Measurements from ENCODE around the gene ZNF320. TPM values are rescaled to one million over a fixed set of nuclear protein-coding genes. Genes with fewer than 3 reads are reported as not detected.
"Not testable (repeated sequence)": the region's sequence is repeated elsewhere in the genome, so short reads cannot be mapped to it uniquely, and the experiment has no call there.

ZNF320 gene
- total RNA-seq, 1 experiment from 2014 or later = 4.9 TPM

DNA sequence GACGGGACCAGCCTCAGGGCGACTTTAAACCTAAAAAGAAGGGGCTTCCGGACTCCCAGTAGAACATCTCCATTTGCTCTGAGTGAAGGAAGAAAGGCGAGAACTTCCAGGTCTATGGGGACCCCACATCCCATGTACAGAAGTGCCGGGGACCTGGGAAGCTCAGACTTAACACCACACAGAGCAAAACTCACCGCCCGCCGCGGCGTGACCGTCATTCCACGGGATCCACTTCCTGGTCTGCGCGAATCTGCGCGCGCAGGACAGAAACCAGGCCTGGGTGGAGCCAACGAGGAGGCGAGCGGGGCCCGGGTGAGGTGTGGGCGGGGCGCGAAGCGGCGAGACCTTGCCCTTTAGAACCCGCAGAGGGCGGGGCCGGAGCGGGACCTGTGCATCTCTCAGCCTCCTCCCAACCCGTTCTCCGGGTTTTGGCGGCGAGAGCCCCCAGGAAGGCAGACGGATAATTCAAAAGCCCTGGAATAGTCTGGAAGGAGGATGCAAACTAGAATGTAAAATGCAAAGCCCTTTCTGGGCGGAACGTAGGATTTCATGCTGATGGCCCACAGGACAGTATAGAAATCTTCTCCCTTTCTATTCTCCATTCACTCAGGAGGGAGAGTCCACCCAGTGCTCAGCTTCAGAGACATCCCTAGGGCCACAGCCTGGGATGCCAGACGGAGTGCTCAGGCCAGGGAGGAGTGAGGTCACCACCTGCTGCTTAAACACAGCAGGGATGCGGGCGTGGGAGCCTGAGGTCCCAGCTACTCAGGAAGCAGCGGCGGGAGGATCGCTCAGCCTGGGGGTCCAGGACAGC, 39.9 kb downstream of the ZNF320 start, which contains the start of gene ZNF468:
TSS of gene ZNF468 (minus strand) at position 242 of the 814 bp plus-strand sequence. CDS start 3,347 bp downstream, outside the sequence.
- in situ Hi-C loops (cut with HindIII; ENCODE audit: low pct_unique_long_range_greater_than_20kb, low sequenced_read_pairs) = not testable (repeated sequence)
- peak; percentile 53 for DNase-seq (ENCODE audit: low read depth, low spot score)

DNA sequence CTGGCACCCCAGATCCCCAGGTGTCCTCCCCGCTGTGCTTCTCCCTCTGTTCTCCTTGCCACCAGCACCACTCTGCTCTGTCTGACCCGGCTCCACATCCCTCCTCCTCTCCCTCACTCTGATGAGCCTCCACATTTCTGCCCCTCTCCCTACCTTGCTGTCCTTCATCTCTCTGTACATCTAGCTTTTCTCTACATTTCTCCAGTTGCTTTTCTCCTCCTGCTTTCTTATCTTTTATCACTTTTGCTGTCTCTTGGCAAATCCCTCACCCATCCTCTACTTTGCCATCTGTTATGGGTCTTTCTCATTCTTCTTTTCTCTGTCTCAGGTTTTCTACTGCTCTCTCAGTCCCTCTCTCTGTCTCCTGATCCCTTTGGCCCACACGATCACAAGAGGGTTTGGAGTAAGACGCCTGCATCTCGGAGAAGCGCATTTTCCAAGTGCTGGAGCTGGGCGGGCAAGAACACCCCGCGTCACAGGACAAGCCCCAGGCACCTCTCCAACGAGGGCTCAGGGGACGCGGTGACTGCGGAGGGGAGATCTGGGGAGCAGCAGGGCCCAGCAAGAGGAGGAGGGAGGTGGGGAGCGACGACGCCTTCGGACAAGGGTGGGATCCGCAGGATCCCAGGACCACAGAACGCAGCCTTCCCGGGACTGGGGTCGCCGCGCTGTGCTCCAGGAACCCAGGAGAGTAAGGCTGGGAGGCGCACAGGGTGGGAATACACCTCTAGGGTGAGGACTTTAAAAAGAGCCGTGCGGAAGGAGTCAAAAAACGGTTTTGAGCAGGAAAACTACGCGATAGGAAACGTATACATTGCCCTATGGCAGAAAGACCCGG, 40.7 kb downstream of the ZNF320 start:
- in situ Hi-C loops (cut with HindIII; ENCODE audit: low pct_unique_long_range_greater_than_20kb, low sequenced_read_pairs); DNase-seq (ENCODE audit: low read depth, low spot score): not testable (repeated sequence)

Small RNA genes lying within 50 kb of the gene (small RNA-seq; reads per million reads assigned to genes)
- 0 to 0.04 reads per million in 2 experiments for gene ZNF320

Other genes with a start within 250 kb of the ZNF320 start
- 4.5 and 4.9 TPM in 2 replicates for gene ZNF611, start 162.6 kb downstream of the ZNF320 start, total RNA-seq (2014; rRNA removed; shearing (Covaris generic))
- 3.0 and 4.0 TPM in 2 replicates for gene ZNF600, start 110.8 kb downstream of the ZNF320 start, total RNA-seq (2014; rRNA removed; shearing (Covaris generic))
- gene ZNF28, start 76.0 kb downstream of the ZNF320 start, total RNA-seq (2014; rRNA removed; shearing (Covaris generic)) = 15.3 and 23.0 TPM in 2 replicates
- 19.1 and 22.7 TPM in 2 replicates for gene ZNF468, start 40.0 kb downstream of the ZNF320 start, total RNA-seq (2014; rRNA removed; shearing (Covaris generic))
- gene ZNF888, start 25.8 kb upstream of the ZNF320 start, total RNA-seq (2014; rRNA removed; shearing (Covaris generic)) = 1.5 and 1.9 TPM in 2 replicates
- 9.0 and 9.1 TPM in 2 replicates for gene ZNF816, start 65.2 kb upstream of the ZNF320 start, total RNA-seq (2014; rRNA removed; shearing (Covaris generic))
- gene ERVV-1, start 116.3 kb upstream of the ZNF320 start, total RNA-seq (2014; rRNA removed; shearing (Covaris generic)) = not detected in 2 replicates
- gene ERVV-2, start 147.1 kb upstream of the ZNF320 start, total RNA-seq (2014; rRNA removed; shearing (Covaris generic)) = 0.08 and 0.18 TPM in 2 replicates
- gene ZNF160, start 205.8 kb upstream of the ZNF320 start, total RNA-seq (2014; rRNA removed; shearing (Covaris generic)) = 19.4 and 23.4 TPM in 2 replicates
- gene ZNF415, start 235.3 kb upstream of the ZNF320 start, total RNA-seq (2014; rRNA removed; shearing (Covaris generic)) = 0.21 TPM in 1 of 2 replicates, not detected in the other

Data from SK-MEL-5 (cell line).